GM18861 (cell line): ENCODE measurements around the gene GSTA3.
"Not testable (repeated sequence)": the region's sequence is repeated elsewhere in the genome, so short reads cannot be mapped to it uniquely, and the experiment has no call there.

Experiments used
- ATAC-seq: cut with Tn5 transposase; IDR thresholded peaks from one replicate; pipeline ENCODE4 v1.9.1; 2021; ENCODE audit not compliant: unreplicated experiment

GSTA3 gene

DNA sequence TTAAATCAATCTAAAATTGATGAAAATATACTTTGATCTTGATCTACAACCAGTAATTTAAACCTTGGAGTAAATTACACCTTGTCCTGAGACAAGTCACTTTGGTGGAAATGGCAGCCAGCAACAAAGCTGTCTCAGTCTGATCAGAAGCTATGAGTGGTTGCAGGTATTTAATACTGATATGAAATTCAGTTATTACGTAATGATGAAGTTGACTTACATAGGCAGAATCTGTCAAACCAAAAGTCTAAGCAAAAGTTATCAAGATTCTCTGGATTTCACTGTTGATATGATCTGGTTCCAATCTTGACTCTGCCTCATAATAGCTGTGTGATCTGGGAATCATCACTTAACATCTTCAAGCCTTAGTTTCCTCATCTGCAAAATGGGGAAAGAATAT lies 41.3 kb downstream of the GSTA3 start:
- no peak for ATAC-seq

DNA sequence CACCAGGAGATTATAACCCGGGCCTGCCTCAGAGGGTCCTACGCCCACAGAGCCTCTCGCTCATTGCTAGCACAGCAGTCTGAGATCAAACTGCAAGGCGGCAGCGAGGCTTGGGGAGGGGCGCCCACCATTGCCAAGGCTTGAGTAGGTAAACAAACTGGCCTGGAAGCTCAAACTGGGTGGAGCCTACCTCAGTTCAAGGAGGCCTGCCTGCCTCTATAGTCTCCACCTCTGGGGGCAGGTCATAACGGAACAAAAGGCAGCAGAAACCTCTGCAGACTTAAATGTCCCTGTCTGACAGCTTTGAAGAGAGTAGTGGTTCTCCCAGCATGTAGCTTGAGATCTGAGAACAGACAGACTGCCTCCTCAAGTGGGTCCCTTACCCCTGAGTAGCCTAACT lies 48.3 kb downstream of the GSTA3 start:
- not testable (repeated sequence) for ATAC-seq

DNA sequence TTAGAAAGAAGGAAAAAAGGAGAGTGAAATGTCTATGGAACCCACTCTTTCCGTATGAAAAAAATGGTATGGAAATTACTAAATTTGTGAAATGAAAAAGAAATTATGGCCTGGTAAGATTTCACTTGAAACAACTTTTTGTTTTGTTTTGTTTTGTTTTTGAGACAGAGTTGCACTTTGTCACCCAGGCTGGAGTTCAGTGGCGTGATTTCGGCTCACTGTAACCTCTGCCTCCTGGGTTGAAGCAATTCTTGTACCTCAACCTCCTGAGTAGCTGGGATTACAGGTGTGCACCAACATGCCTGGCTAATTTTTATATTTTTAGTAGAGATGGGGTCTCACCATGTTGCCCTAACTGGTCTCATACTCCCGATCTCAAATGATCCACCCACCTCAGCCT lies 51.1 kb downstream of the GSTA3 start:
- no peak for ATAC-seq

DNA sequence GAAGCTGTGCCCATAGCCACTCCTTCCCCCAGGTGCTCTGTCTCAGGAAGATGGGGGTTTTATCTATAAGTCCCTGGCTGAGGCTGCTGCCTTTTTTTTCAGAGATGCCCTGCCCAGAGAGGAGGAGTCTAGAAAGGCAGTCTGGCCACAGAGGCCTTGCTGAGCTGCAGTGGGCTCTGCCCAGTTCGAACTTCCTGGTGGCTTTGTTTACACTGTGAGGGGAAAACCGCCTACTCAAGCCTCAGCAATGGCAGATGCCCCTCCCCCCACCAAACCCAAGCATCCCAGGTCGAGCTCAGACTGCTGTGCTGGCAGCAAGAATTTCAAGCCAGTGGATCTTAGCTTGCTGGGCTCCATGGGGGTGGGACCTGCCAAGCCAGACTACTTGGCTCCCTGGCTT lies 53.4 kb downstream of the GSTA3 start:
- ATAC-seq = not testable (repeated sequence)

DNA sequence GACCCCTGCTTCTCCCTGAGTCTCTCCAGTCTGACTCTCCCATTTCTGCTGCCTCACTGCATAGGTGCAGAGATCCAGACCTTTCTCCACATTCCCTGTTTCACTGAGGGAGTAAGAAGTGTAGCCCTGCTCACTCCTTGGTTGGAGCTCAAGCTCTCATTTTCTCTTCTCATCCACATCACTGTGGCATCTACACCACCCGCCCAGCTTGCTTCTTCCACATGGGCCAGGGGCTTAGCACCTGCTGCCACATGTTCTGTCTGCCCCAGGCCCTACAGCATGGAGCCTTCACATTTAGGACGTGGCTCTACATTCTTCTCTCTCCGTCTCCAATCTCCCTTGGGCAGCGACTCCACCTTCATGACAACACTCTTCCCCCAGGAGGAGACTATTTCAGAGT lies 60.4 kb downstream of the GSTA3 start:
- no peak for ATAC-seq
